GM21381 (cell line): Measurements from ENCODE around the gene SMIM10.
"Not testable (repeated sequence)": the region's sequence is repeated elsewhere in the genome, so short reads cannot be mapped to it uniquely, and the experiment has no call there.

Experiments
- ATAC-seq: cut with Tn5 transposase; IDR thresholded peaks from one replicate; pipeline ENCODE4 v1.9.1; 2021; ENCODE audit warnings: mild to moderate bottlenecking, moderate library complexity; ENCODE audit not compliant: unreplicated experiment

Gene SMIM10

DNA sequence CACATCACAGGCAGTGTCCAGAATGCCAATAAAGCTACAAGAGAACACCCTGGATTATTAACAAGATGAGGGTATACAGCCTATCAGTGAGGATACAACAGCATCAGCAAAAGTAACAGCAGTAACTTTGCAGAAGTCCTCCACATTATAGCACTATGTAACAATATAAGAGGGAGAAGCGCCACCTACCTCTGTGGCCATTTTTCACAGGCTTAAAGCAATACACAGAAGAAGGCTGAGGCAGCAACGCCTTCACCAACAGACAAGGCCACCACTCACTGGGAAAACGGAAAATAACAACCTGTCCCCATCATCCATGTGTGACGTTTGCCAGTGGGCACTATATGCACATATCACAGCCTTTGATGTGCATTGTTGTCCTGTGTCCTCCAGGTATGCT lies 19.0 kb downstream of the SMIM10 start:
- no peak for ATAC-seq

GRCh38 chrX:135010921-135011320 lies 20.1 kb downstream of the SMIM10 start:
- no peak for ATAC-seq

- ATAC-seq: no peak
These were observed 24.9 kb downstream of the SMIM10 start for GRCh38 chrX:135015523-135016245.

- not testable (repeated sequence) for ATAC-seq
These were observed 29.1 kb downstream of the SMIM10 start for GRCh38 chrX:135019890-135020289.

- not testable (repeated sequence) for ATAC-seq
These were observed 33.0 kb downstream of the SMIM10 start for GRCh38 chrX:135023791-135024190.

- ATAC-seq: no peak
These were observed 33.7 kb downstream of the SMIM10 start for GRCh38 chrX:135024526-135024925.

DNA sequence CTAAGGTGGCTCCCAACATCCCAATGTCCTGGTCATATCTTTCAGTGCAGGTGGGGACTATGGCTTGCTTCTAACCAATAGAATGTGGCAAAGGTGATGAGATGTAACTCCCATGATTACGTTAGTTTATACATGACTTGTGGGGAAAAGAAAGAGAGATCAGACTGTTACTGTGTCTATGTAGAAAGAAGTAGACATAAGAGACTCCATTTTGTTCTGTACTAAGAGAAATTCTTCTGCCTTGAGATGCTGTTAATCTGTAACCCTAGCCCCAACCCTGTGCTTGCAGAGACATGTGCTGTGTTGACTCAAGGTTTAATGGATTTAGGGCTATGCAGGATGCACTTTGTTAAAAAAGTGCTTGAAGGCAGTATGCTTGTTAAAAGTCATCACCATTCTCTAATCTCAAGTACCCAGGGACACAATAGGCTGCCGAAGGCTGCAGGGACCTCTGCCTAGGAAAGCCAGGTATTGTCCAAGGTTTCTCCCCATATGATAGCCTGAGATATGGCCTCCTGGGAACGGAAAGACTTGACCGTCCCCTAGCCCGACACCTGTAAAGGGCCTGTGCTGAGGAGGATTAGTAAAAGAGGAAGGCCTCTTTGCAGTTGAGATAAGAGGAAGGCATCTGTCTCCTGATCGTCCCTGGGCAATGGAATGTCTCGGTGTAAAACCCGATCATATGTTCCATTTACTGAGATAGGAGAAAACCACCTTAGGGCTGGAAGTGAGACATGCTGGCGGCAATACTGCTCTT lies 39.6 kb downstream of the SMIM10 start:
- ATAC-seq: not testable (repeated sequence)

GRCh38 chrX:135041149-135042123 lies 50.6 kb downstream of the SMIM10 start:
- ATAC-seq: not testable (repeated sequence)
